Bronchial epithelial cell (primary cell): ENCODE data around the gene KSR1. TPM values are rescaled to one million over a fixed set of nuclear protein-coding genes. Genes with fewer than 3 reads are reported as not detected.

Experiments used
- DNase-seq: peaks from one replicate; pipeline ENCODE4 v3.0.0-alpha.2; 2010; ENCODE audit warnings: low read depth
- FAIRE-seq: peaks from 2 replicates; lab custom pipeline; 2011; peaks lifted over from hg19 to GRCh38; lab: Jason Lieb, UNC
- H3K27me3 ChIP-seq: 2 replicates; pipeline ENCODE4 v1.5.1; 2011; ENCODE audit warnings: low read length; ENCODE audit not compliant: control insufficient read depth, insufficient read depth
- H3K36me3 ChIP-seq: 2 replicates; pipeline ENCODE4 v1.5.1; 2011; ENCODE audit warnings: low read length; ENCODE audit not compliant: control insufficient read depth, insufficient read depth
- H3K4me3 ChIP-seq: 2 replicates; pipeline ENCODE4 v1.5.1; 2011; ENCODE audit warnings: mild to moderate bottlenecking, low read depth, low read length, control low read depth
- CTCF ChIP-seq: IDR thresholded peaks from 2 replicates; pipeline ENCODE4 v1.5.1; 2011; ENCODE audit warnings: mild to moderate bottlenecking, moderate library complexity, low read length, control low read depth, inconsistent platforms; ENCODE audit not compliant: insufficient read depth, severe bottlenecking
- total RNA-seq: library from RNA; depleted of rRNA; stranded (reverse); fragments of >200 nt; gene quantifications from 2 replicates; pipeline ENCODE4 v1.2.1, GENCODE V29; 2014

Gene KSR1
- total RNA-seq, 1 donor from 2014 or later, result 0.53 TPM

- H3K4me3 ChIP-seq, result no peak overlapping the region
- no peak for FAIRE-seq
Measured at GRCh38 chr17:27455236-27455913, 873 bp upstream of the KSR1 start.

GRCh38 chr17:27456681-27457359, 572 bp downstream of the KSR1 start:
- no peak for DNase-seq
- no peak for TF ChIP-seq CTCF
- Histone ChIP-seq H3K4me3 (peak overlapping the region; percentile 49), H3K27me3 (peaks cover 4% of the 10 kb centered on the region), H3K36me3 (no peaks in the 10 kb centered on the region)
- no peak for FAIRE-seq

More at GRCh38 chr17:27455236-27455913, 873 bp upstream of the KSR1 start:
- TF ChIP-seq CTCF, result no peak
- H3K36me3 ChIP-seq, result no peaks in the 10 kb centered on the region
- DNase-seq, result no peak
- peaks cover 4% of the 10 kb centered on the region for H3K27me3 ChIP-seq

GRCh38 chr17:27457360-27457715, 1.1 kb downstream of the KSR1 start:
- no peak for FAIRE-seq
- TF ChIP-seq CTCF, result no peak
- H3K27me3 ChIP-seq, result peaks cover 4% of the 10 kb centered on the region
- peak overlapping the region; percentile 49 for H3K4me3 ChIP-seq
- no peaks in the 10 kb centered on the region for H3K36me3 ChIP-seq
- DNase-seq, result no peak

GRCh38 chr17:27457731-27458523, 1.7 kb downstream of the KSR1 start:
- Histone ChIP-seq H3K4me3 (no peak overlapping the region), H3K36me3 (no peaks in the 10 kb centered on the region), H3K27me3 (peaks cover 4% of the 10 kb centered on the region)
- FAIRE-seq (no peak), DNase-seq (no peak)
- no peak for TF ChIP-seq CTCF

GRCh38 chr17:27458524-27458908, 2.3 kb downstream of the KSR1 start:
- peaks cover 4% of the 10 kb centered on the region for H3K27me3 ChIP-seq
- FAIRE-seq (no peak), DNase-seq (no peak)
- H3K4me3 ChIP-seq, result no peak overlapping the region
- TF ChIP-seq CTCF, result no peak
- no peaks in the 10 kb centered on the region for H3K36me3 ChIP-seq
